Skin epidermis (tissue), 12 donors: ENCODE results near the gene FSTL1.
A peak's percentile ranks its signal among the peaks of the same experiment; 100 is the strongest.

Experiments used
- H3K27ac ChIP-seq, 21 experiments: fragments of 200-600 bp; sonication (generic) in 11 of 21; one replicate each; pipeline ENCODE4 v1.5.0; 2020; ENCODE audit warnings: mild to moderate bottlenecking in 3 of 21, inconsistent platforms in 2 of 21, moderate library complexity in 2 of 21
- H3K4me3 ChIP-seq, 7 experiments: fragments of 200-600 bp; sonication (generic) in 2 of 7; one replicate each; pipeline ENCODE4 v1.5.0; 2020; ENCODE audit warnings: inconsistent platforms in 2 of 7, mild to moderate bottlenecking in 2 of 7, moderate library complexity in 1 of 7

FSTL1 gene

DNA sequence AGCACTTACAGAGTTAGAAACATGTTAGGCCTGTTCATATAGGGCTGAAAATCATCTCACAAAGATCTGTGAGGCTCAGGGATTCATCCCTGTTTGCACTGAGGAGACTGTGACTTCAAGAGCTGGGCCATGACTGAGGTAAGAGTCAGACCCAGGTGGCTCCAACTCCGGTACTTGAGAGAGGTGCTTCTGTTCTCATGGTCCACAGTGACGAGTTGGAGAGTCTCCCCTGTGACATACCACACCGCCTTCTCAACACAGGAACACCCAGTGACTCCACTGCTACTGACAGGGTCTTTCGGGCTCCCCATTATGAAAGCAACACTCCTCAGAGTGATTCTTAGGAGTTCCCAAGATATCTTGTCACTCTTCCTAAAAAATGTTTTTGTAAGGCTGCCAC, 27.4 kb downstream of the FSTL1 start:
- peak overlapping the region in 5 of 21 experiments; percentile 37 to 63 (median 55) for H3K27ac ChIP-seq

DNA sequence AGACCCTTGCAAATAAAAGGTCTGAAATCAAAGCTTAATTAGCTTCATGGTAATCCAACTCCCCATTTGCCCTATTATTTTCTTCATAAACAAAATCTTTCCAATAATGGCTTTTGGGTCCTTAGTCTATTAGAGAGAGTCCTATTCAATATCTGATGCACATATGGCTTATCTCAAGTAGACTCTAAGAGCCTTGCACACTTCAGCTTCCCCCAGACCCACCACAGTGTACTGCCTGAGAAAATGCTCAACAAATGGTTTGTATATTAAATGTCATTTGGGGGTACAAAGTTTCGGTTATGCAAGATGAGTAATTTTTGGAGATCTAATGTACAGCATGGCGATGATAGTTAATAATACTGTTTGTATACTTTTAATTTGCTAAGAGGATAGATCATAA, 28.9 kb downstream of the FSTL1 start:
- peak overlapping the region in 7 of 21 experiments; percentile 8 to 73 (median 50) for H3K27ac ChIP-seq

More for the DNA sequence above, 27.4 kb downstream of the FSTL1 start:
- no peak overlapping the region for H3K4me3 ChIP-seq

DNA sequence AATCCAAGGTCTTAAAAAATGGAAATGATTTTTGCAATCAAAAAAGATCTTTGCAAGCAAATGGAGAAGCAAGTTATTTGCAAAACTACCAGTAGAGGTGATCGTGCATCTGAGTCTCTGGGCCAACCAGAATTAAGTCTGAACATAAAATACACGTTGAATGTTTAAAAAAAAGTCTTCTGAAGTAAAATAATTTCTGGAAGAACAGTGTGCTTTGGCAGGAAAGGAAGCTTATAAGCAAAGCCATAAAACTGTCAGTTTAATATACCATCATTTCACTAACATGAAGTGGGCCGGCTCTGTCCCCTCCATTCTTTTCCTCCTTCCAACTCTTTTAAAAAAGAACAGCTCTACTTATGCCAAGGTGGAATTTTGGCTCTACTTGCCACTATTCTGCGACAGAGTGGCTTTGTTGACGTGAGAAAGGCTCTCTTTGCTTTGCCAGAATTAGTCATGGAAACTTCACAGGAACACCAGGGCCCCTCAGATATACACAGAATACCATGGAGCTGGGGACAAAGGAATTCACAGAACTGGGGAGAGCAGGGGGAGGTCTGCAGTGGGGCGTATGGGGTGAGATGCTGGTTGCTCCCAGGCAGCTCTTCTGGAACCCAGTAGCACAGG, 29.8 kb downstream of the FSTL1 start:
- peak overlapping the region in 10 of 21 experiments; percentile 6 to 73 (median 52) for H3K27ac ChIP-seq
- no peak overlapping the region for H3K4me3 ChIP-seq

More for the DNA sequence above, 28.9 kb downstream of the FSTL1 start:
- H3K4me3 ChIP-seq = no peak overlapping the region

- no peak overlapping the region for H3K4me3 ChIP-seq
- H3K27ac ChIP-seq = peak overlapping the region in 6 of 21 experiments; percentile 14 to 65 (median 52)
These were observed 30.4 kb downstream of the FSTL1 start for GRCh38 chr3:120420360-120420759.

- no peak overlapping the region for H3K4me3 ChIP-seq
- peak overlapping the region in 3 of 21 experiments; percentile 26 to 54 (median 41) for H3K27ac ChIP-seq
These were observed 31.0 kb downstream of the FSTL1 start for GRCh38 chr3:120419797-120420196.

- H3K27ac ChIP-seq = peak overlapping the region in 9 of 21 experiments; percentile 4 to 83 (median 26)
- no peak overlapping the region for H3K4me3 ChIP-seq
These were observed 31.8 kb downstream of the FSTL1 start for GRCh38 chr3:120418866-120419490.

- no peak overlapping the region for H3K4me3 ChIP-seq
These were observed 32.3 kb downstream of the FSTL1 start for GRCh38 chr3:120418446-120418845.

DNA sequence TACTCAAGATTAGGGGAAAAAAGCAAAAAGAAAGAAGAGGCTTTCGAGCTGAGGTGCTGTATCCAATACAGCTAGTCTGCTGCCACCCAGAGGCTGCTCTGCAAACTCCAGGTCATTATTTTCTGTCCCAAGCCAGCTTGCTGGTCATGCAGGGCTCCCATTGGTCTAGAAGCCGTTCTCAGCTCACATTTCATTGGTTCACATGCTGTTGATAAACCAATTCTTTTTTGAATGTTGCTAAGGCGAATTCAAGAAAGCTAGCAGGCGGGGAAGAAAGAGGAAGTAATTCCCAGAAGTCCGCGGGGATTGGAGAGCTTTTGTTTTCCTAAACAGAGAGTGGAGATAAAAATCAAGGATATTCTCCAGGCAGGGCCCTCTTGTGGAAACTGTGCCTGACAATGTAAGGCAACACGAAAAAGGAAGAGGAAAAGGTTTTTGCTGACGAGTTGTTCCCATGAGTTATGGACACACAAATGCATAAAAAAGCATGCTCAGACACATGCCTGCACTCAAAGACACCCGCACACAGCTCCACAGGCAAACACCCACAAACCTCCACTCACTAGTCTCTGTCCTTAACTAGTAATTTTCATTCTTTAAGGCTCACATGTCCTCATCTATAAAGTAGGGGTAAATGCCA, 33.4 kb downstream of the FSTL1 start:
- peak overlapping the region in 19 of 21 experiments; percentile 30 to 83 (median 72) for H3K27ac ChIP-seq
- H3K4me3 ChIP-seq = peak overlapping the region in 6 of 7 experiments; percentile 12 to 23 (median 16)

More at GRCh38 chr3:120418446-120418845, 32.3 kb downstream of the FSTL1 start:
- peak overlapping the region in 13 of 21 experiments; percentile 4 to 83 (median 65) for H3K27ac ChIP-seq

- peak overlapping the region in 1 of 7 experiments; percentile 23 for H3K4me3 ChIP-seq
- peak overlapping the region in 11 of 21 experiments; percentile 20 to 83 (median 64) for H3K27ac ChIP-seq
These were observed 33.9 kb downstream of the FSTL1 start for GRCh38 chr3:120416868-120417267.

DNA sequence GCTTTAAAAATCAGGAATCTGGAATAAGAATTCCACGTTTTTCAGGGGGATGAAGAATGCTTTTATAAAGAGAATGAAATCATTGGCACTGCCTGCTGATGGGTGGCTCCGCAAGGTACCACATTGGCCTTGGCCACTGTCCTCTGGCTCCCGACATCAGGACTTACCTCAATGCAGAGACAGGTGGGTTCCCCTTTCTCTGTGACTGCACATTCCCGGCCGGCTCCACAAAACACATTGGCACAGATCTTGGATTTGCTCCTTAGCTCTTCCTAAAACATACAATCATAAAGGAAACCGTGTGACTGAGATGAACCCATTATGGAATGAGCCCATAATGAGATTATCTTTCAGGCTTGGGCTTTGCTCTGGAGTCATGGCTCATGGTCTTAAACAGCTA, 35.0 kb downstream of the FSTL1 start:
- no peak overlapping the region for H3K4me3 ChIP-seq
- H3K27ac ChIP-seq = peak overlapping the region in 1 of 21 experiments; percentile 64

DNA sequence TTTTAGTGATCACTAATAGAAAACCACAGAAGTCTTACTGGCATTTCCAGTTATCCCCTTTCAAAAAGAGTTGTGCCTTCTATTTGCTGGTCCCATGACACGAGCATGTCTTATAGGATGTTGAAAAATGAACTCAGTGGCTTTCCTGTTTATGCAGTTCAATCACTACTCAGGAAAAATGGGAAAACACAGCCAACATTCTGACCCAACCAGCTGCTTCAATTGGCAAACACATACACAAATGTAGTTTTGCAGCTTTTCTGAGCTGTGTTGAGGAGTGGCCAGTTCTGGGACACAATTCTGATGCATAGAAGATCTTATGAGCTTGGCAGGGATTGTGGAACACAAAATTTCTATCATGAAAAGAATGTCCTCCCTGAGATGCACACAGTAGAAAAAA, 40.3 kb downstream of the FSTL1 start:
- H3K4me3 ChIP-seq = no peak overlapping the region
- H3K27ac ChIP-seq = no peak overlapping the region

- Histone ChIP-seq H3K27ac (no peak overlapping the region), H3K4me3 (no peak overlapping the region)
These were observed 40.7 kb downstream of the FSTL1 start for GRCh38 chr3:120410116-120410515.

GRCh38 chr3:120407508-120408287, 43.1 kb downstream of the FSTL1 start:
- Histone ChIP-seq H3K27ac (no peak overlapping the region), H3K4me3 (no peak overlapping the region)

- no peak overlapping the region for H3K4me3 ChIP-seq
- H3K27ac ChIP-seq = no peak overlapping the region
These were observed 45.9 kb downstream of the FSTL1 start for GRCh38 chr3:120404876-120405275.

DNA sequence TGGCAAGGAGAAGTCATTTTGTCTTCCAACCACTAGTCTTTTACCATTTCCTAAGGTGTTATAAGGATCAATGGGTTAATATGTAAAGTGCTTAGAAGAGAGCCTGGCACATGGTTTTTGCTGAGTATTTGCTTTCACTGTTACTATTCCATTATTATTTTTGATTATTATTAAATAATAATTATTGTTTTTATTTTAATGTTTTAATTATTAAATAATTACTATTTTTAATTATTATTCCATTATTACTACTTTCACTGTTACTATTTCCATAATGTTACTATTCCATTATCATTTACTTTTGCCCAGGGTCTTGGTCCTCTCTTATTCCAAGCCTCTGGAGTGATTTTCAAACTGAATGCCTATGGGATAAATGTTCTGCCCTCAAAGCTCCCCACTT, 48.5 kb downstream of the FSTL1 start:
- H3K4me3 ChIP-seq = no peak overlapping the region
- no peak overlapping the region for H3K27ac ChIP-seq

DNA sequence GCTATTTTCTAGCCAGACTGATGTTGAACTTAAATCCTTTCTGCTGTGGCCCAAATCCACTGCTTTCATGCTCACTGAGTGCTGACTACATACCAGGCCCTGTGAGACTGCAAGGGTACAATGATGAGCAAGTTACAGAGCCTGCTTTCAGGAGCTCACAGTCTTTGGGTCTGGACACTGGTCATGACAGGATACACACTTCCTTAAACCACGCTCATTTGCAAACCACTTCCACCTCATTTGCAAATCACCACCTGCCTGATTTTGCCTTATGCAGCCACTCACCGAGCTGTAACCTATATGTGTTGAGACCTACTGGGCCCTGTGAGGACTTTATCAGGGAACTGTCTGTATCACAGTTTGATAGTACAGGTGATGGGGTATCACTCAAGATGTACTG, 51.4 kb downstream of the FSTL1 start:
- no peak overlapping the region for H3K27ac ChIP-seq
- H3K4me3 ChIP-seq = no peak overlapping the region

- Histone ChIP-seq H3K4me3 (no peak overlapping the region), H3K27ac (no peak overlapping the region)
These were observed 54.3 kb downstream of the FSTL1 start for GRCh38 chr3:120396469-120396868.

- Histone ChIP-seq H3K27ac (no peak overlapping the region), H3K4me3 (no peak overlapping the region)
These were observed 56.4 kb downstream of the FSTL1 start for GRCh38 chr3:120394347-120394746.

DNA sequence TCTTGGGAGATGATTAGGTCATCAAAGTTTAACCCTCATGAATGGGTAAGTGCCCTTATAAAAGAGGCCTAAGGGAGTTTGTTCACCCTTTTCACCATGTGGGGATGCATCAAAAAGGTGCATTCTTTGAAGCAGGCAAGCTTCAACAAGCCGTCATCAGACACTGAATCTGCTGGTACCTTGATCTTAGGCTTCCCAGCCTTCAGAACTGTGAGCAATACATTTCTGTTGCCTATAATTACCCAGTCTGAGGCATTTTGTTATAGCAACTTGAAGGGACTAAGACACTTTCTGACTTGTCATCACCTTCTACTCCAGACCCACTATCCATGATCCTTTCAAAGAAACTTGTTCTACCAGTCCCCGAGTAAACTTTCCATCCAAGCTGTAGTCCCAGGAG, 57.0 kb downstream of the FSTL1 start:
- no peak overlapping the region for H3K27ac ChIP-seq
- H3K4me3 ChIP-seq = no peak overlapping the region

DNA sequence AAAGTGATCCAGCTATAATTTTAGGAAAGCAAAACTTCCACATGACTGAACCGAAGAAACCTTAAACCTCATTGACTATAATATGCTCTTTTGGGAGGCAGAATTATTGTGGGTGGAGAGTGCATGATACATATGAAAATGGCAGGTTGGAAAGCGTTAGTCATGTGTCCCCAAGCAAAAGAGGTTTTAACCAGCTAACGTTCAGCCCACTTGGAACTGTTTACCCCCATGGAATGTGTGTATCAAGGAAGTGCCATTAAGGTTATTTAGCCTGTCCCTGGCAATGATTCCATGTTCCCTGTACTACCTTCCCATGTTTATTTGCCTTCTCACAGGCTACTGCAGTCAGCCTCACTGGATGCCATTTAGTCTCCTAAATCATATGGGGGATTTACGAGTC, 57.5 kb downstream of the FSTL1 start:
- Histone ChIP-seq H3K27ac (no peak overlapping the region), H3K4me3 (no peak overlapping the region)
